K562 (cell line): ENCODE data around the gene ARHGAP22. TPM values are rescaled to one million over a fixed set of nuclear protein-coding genes. Genes with fewer than 3 reads are reported as not detected.
A peak's percentile ranks its signal among the peaks of the same experiment; 100 is the strongest.

ENCODE experiments used
- ATAC-seq: fragments of 200-7000 bp; cut with Tn5 transposase; 3 replicates; pipeline ENCODE4 v1.9.1; 2020; ENCODE audit warnings: moderate library complexity
- BruUV-seq: library from RNA; stranded (reverse); fragments of 400-500 nt; replicated peaks from 2 replicates; lab custom pipeline; 2021; lab: Mats Ljungman, UMichigan
- CTCF ChIA-PET: fragments of 300-600 bp; formaldehyde crosslinking; extraction: SDS; loops from one replicate; lab custom pipeline; 2021; ENCODE audit warnings: low intra/inter-chr PET ratio; lab: Yijun Ruan, JAX
- POLR2A ChIA-PET: fragments of 300-600, 350-650 bp; sonication (Branson Sonifier 250); formaldehyde crosslinking; extraction: SDS; loops from one replicate; lab custom pipeline; 2021; ENCODE audit warnings: antibody characterized with exemption, inconsistent platforms; lab: Yijun Ruan, JAX
- DNase-seq, 4 experiments: peaks; one replicate each; pipeline versions ENCODE4 v3.0.0 to v3.0.0-alpha.2; 2011 to 2018; ENCODE audit warnings: low spot score in 3 of 4, mixed read lengths in 3 of 4; ENCODE audit errors: extremely low read depth in 1 of 4
- FAIRE-seq: peaks from 2 replicates; lab custom pipeline; 2011; peaks lifted over from hg19 to GRCh38; lab: Jason Lieb, UNC
- H2AFZ ChIP-seq: 2 replicates; pipeline ENCODE4 v1.6.0; 2011; ENCODE audit warnings: low read depth, low read length, control low read depth, inconsistent platforms
- H3K27ac ChIP-seq: fragments of 200-600 bp; 3 replicates; pipeline ENCODE4 v1.8.0; 2011; ENCODE audit warnings: low read depth, mild to moderate bottlenecking, control low read depth, inconsistent platforms, low read length, moderate library complexity, mixed read lengths; ENCODE audit errors: extremely low read depth
- H3K27me3 ChIP-seq, 2 experiments: fragments of 300-600 bp in 1 of 2; 2 replicates in 1 of 2; 3 replicates in 1 of 2; pipeline versions ENCODE4 v1.6.0 to v1.8.0; 2011; ENCODE audit warnings: inconsistent platforms in 2 of 2, low read length in 2 of 2, mild to moderate bottlenecking in 1 of 2, mixed read lengths in 1 of 2, moderate library complexity in 1 of 2; ENCODE audit not compliant: control insufficient read depth in 2 of 2, insufficient read depth in 2 of 2
- H3K36me3 ChIP-seq: fragments of 300-600 bp; 3 replicates; pipeline ENCODE4 v1.8.0; 2011; ENCODE audit warnings: mild to moderate bottlenecking, low read length, inconsistent platforms; ENCODE audit not compliant: control insufficient read depth, insufficient read depth
- H3K4me1 ChIP-seq, 2 experiments: fragments of 200-600 bp in 1 of 2; replicated peaks in 1 of 2; 2 replicates in 1 of 2; 3 replicates in 1 of 2; pipeline versions ENCODE4 v1.5.1 to v1.8.0; 2011; ENCODE audit warnings: inconsistent platforms in 2 of 2, low read length in 2 of 2, mild to moderate bottlenecking in 1 of 2, mixed read lengths in 1 of 2, moderate library complexity in 1 of 2; ENCODE audit not compliant: control insufficient read depth in 2 of 2, insufficient read depth in 2 of 2
- H3K4me2 ChIP-seq: 2 replicates; pipeline ENCODE4 v1.6.1; 2011; ENCODE audit warnings: low read length, control low read depth, inconsistent platforms, mixed read lengths; ENCODE audit not compliant: insufficient read depth
- H3K4me3 ChIP-seq: fragments of 200-600 bp; sonication (generic), shearing (Covaris generic); 2 replicates; pipeline ENCODE4 v1.5.1; 2016; ENCODE audit warnings: control low read depth, inconsistent platforms
- H3K79me2 ChIP-seq: fragments of 200-600 bp; 3 replicates; pipeline ENCODE4 v1.8.0; 2011; ENCODE audit warnings: low read length, inconsistent platforms; ENCODE audit not compliant: control insufficient read depth, insufficient read depth
- H3K9ac ChIP-seq, 2 experiments: 2 replicates each; pipeline versions ENCODE4 v1.6.0 to v1.6.1; 2011; ENCODE audit warnings: low read depth in 2 of 2, low read length in 2 of 2, control low read depth in 1 of 2, inconsistent platforms in 1 of 2, mild to moderate bottlenecking in 1 of 2, mixed read lengths in 1 of 2; ENCODE audit not compliant: insufficient read depth in 1 of 2
- H3K9me1 ChIP-seq: one replicate; pipeline ENCODE4 v1.6.0; 2011; ENCODE audit warnings: inconsistent platforms, mild to moderate bottlenecking, low read length, moderate library complexity; ENCODE audit not compliant: control insufficient read depth, insufficient read depth
- H3K9me3 ChIP-seq: replicated peaks from 2 replicates; pipeline ENCODE4 v1.5.1; 2011; ENCODE audit warnings: low read depth, low read length, inconsistent platforms; ENCODE audit not compliant: control insufficient read depth, insufficient read depth
- H4K20me1 ChIP-seq: replicated peaks from 2 replicates; pipeline ENCODE4 v1.6.1; 2011; ENCODE audit warnings: low read length, inconsistent platforms, mixed read lengths; ENCODE audit not compliant: control insufficient read depth, insufficient read depth
- AFF4 ChIP-seq: sonication (generic); formaldehyde crosslinking; IDR thresholded peaks from 2 replicates; pipeline ENCODE4 v1.8.0; 2023; ENCODE audit warnings: mild to moderate bottlenecking, missing genetic modification reagents
- ETS1 ChIP-seq: conservative IDR thresholded peaks from 2 replicates; pipeline ENCODE4 v1.6.1; 2011; ENCODE audit warnings: low read depth, mild to moderate bottlenecking, low read length; ENCODE audit not compliant: control insufficient read depth
- ILF3 ChIP-seq: fragments of 450-650 bp; IDR thresholded peaks from 2 replicates; pipeline ENCODE4 v1.6.1; 2018; ENCODE audit warnings: antibody characterized with exemption, mild to moderate bottlenecking, moderate library complexity, borderline replicate concordance
- MCM7 ChIP-seq, 2 experiments: fragments of 450-650 bp; IDR thresholded peaks; 2 replicates each; pipeline ENCODE4 v1.6.1; 2016 to 2018
- POLR3A ChIP-seq: IDR thresholded peaks from 2 replicates; pipeline ENCODE4 v1.6.1; 2011; ENCODE audit warnings: borderline replicate concordance, mild to moderate bottlenecking, moderate library complexity; ENCODE audit not compliant: insufficient read length, insufficient read depth; ENCODE audit errors: extremely low read depth
- SNAPC5 ChIP-seq: fragments of 250-450 bp; sonication (Bioruptor Pico); IDR thresholded peaks from 2 replicates; pipeline ENCODE4 v1.8.0; 2021; ENCODE audit warnings: moderate library complexity, mild to moderate bottlenecking, inconsistent platforms
- THAP7 ChIP-seq: fragments of 250-450 bp; sonication (Bioruptor Pico); IDR thresholded peaks from 2 replicates; pipeline ENCODE4 v1.5.0; 2021
- ZNF140 ChIP-seq: fragments of 250-450 bp; sonication (Bioruptor Pico); IDR thresholded peaks from 2 replicates; pipeline ENCODE4 v1.8.0; 2021; ENCODE audit warnings: moderate library complexity, mild to moderate bottlenecking, inconsistent platforms
- ZNF584 ChIP-seq: fragments of 200-800 bp; sonication (Bioruptor generic); IDR thresholded peaks from 2 replicates; pipeline ENCODE4 v1.6.1; 2016; ENCODE audit warnings: low read depth, mild to moderate bottlenecking, missing genetic modification characterization, missing compliant biosample characterization
- WGBS: fragments of 100-300 bp; shearing (Covaris generic); methylation state at CpG from one replicate; pipeline ENCODE4 v1.1.6; 2016; ENCODE audit warnings: low coverage, mixed read lengths; ENCODE audit not compliant: insufficient coverage; ENCODE audit errors: missing lambda C conversion rate; 5-methylcytosine and 5-hydroxymethylcytosine counted together
- in situ Hi-C: fragments of 300-500 bp; cut with MboI; formaldehyde crosslinking; loops from 4 replicates; pipeline ENCODE4 v1.15.0; 2018; ENCODE audit warnings: inconsistent platforms, mixed read lengths
- intact Hi-C: fragments of 100-400 bp; cut with micrococcal nuclease; formaldehyde crosslinking; loops from 2 replicates; pipeline ENCODE4 v1.14.2; 2022
- polyA plus RNA-seq, 8 experiments: library from polyadenylated mRNA; depleted of rRNA in 4 of 8; stranded (reverse) in 5 of 8; unstranded in 3 of 8; fragments of >200 nt; fragmentation: Nextera tagmentation in 2 of 8; fragmentation: Illumina TruSeq in 1 of 8; extraction: Ambion mirVana in 2 of 8; extraction: Trizol in 1 of 8; gene quantifications; 2 replicates each; pipeline versions ENCODE4 v1.2.1 to v1.2.3, GENCODE V29; 2011 to 2014; ENCODE audit warnings: inconsistent platforms in 1 of 8, missing spikeins in 1 of 8
- total RNA-seq, 7 experiments: library from RNA; depleted of rRNA in 6 of 7; stranded (reverse); fragments of >200 nt in 6 of 7; fragmentation: Illumina TruSeq in 2 of 7; extraction: Trizol in 2 of 7; gene quantifications; 2 replicates each; pipeline versions ENCODE4 v1.2.1 to v1.2.3, GENCODE V29; 2011 to 2021; ENCODE audit warnings: low replicate concordance in 1 of 7
- TF ChIP-seq, protein P1 (sequence below): sonication (generic); formaldehyde crosslinking; IDR thresholded peaks from 2 replicates; pipeline ENCODE4 v1.8.1; 2023; ENCODE audit warnings: mild to moderate bottlenecking, missing genetic modification reagents
- TF ChIP-seq, protein P2 (sequence below), 2 experiments: IDR thresholded peaks; 2 replicates each; pipeline ENCODE4 v1.6.1; 2012; ENCODE audit warnings: improper control_type of control experiment in 2 of 2, low read depth in 2 of 2, low read length in 2 of 2, borderline replicate concordance in 1 of 2

ARHGAP22 gene
- total and polyA plus RNA-seq, 9 of the 15 experiments (the other 6 are each of a cell fraction or from before 2014, with no cell fraction given) = 1.3 to 28.1 (median 12.7) TPM

- no TSS peak for BruUV-seq
- Histone ChIP-seq H3K79me2 (peaks cover 82% of the 10 kb centered on the region), H3K4me2 (no peak overlapping the region), H3K4me3 (no peak overlapping the region), H3K9ac (peak overlapping the region in 1 of 2 experiments; percentile 83; a peak in 1 of 4 replicates), H3K27me3 (no peaks in the 10 kb centered on the region), H3K9me3 (no peaks in the 10 kb centered on the region), H3K36me3 (peaks cover 28% of the 10 kb centered on the region; the same call in 1 of the 3 replicates), H3K4me1 (peaks cover 36 to 53% of the 10 kb centered on the region in 2 experiments), H4K20me1 (no peaks in the 10 kb centered on the region), H3K27ac (no peak overlapping the region; the same call in 2 of the 3 replicates), H3K9me1 (no peaks in the 10 kb centered on the region), H2AFZ (no peak overlapping the region)
- FAIRE-seq = no peak
- ChIA-PET POLR2A (interaction anchor here (1.3 to 1.5 kb wide), 3 partner anchors 9 to 25 kb away, joined by 3 read pairs; no protein-coding TSS in a partner anchor), CTCF (no interaction called here)
- no peak for DNase-seq
- in situ Hi-C loops (no loop called here), intact Hi-C loops (no loop called here)
- ATAC-seq = no peak
- WGBS = 43% methylated on average over 5 of the region's 5 CpGs
- TF ChIP-seq ZNF584 (CRISPR knock-in tag) (no peak), POLR3A (no peak), ETS1 (no peak), ILF3 (no peak), AFF4 (CRISPR knock-in tag) (no peak), MCM7 (IDR thresholded peaks at IDR 0.05) (no peak), THAP7 (no peak), ZNF140 (CRISPR knock-in tag) (no peak), SNAPC5 (no peak)
- TF ChIP-seq, protein P1, sequence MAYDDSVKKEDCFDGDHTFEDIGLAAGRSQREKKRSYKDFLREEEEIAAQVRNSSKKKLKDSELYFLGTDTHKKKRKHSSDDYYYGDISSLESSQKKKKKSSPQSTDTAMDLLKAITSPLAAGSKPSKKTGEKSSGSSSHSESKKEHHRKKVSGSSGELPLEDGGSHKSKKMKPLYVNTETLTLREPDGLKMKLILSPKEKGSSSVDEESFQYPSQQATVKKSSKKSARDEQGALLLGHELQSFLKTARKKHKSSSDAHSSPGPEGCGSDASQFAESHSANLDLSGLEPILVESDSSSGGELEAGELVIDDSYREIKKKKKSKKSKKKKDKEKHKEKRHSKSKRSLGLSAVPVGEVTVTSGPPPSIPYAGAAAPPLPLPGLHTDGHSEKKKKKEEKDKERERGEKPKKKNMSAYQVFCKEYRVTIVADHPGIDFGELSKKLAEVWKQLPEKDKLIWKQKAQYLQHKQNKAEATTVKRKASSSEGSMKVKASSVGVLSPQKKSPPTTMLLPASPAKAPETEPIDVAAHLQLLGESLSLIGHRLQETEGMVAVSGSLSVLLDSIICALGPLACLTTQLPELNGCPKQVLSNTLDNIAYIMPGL (CRISPR knock-in tag) = no peak
- TF ChIP-seq, protein P2, sequence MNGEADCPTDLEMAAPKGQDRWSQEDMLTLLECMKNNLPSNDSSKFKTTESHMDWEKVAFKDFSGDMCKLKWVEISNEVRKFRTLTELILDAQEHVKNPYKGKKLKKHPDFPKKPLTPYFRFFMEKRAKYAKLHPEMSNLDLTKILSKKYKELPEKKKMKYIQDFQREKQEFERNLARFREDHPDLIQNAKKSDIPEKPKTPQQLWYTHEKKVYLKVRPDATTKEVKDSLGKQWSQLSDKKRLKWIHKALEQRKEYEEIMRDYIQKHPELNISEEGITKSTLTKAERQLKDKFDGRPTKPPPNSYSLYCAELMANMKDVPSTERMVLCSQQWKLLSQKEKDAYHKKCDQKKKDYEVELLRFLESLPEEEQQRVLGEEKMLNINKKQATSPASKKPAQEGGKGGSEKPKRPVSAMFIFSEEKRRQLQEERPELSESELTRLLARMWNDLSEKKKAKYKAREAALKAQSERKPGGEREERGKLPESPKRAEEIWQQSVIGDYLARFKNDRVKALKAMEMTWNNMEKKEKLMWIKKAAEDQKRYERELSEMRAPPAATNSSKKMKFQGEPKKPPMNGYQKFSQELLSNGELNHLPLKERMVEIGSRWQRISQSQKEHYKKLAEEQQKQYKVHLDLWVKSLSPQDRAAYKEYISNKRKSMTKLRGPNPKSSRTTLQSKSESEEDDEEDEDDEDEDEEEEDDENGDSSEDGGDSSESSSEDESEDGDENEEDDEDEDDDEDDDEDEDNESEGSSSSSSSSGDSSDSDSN (IDR thresholded peaks at IDR 0.05; ENCODE audit: borderline replicate concordance in 1 of 2, low read depth in 2 of 2, low read length in 2 of 2) = no peak
Observed at GRCh38 chr10:48494611-48495010, 110.3 kb downstream of the ARHGAP22 start.
